PC-3 (cell line): ENCODE measurements around the gene CD86.

Experiments used
- CTCF ChIP-seq: fragments of 300-600 bp; sonication (generic); conservative IDR thresholded peaks from 2 replicates; pipeline ENCODE4 v1.5.1; 2017; ENCODE audit warnings: antibody characterized with exemption, low read depth, mild to moderate bottlenecking, low read length
- EZH2 ChIP-seq: fragments of 300-600 bp; sonication (generic); IDR thresholded peaks from one replicate; pipeline ENCODE4 v1.6.1; 2017; ENCODE audit warnings: antibody characterized with exemption, mild to moderate bottlenecking, low read length; ENCODE audit not compliant: unreplicated experiment
- EZH2phosphoT487 ChIP-seq: fragments of 300-600 bp; sonication (generic); IDR thresholded peaks from 2 replicates; pipeline ENCODE4 v1.6.1; 2018; ENCODE audit warnings: mild to moderate bottlenecking, antibody characterized with exemption, low read length, borderline replicate concordance

GRCh38 chr3:122006267-122006666 is 48.9 kb upstream of the CD86 start:
- TF ChIP-seq CTCF: no peak
- no peak for TF ChIP-seq EZH2
- no peak for TF ChIP-seq EZH2phosphoT487
